Dermis blood vessel endothelial cell (primary cell): ENCODE data around the gene PLEKHG7. TPM values are rescaled to one million over a fixed set of nuclear protein-coding genes. Genes with fewer than 3 reads are reported as not detected.
"Not testable (repeated sequence)": the region's sequence is repeated elsewhere in the genome, so short reads cannot be mapped to it uniquely, and the experiment has no call there.

Experiments used
- DNase-seq: peaks from one replicate; pipeline ENCODE4 v3.0.0; 2010
- total RNA-seq: library from RNA; depleted of rRNA; stranded (reverse); fragments of >200 nt; gene quantifications from 2 replicates; pipeline ENCODE4 v1.2.3, GENCODE V29; 2014

Gene PLEKHG7
- total RNA-seq, 1 donor from 2014 or later = not detected

DNA sequence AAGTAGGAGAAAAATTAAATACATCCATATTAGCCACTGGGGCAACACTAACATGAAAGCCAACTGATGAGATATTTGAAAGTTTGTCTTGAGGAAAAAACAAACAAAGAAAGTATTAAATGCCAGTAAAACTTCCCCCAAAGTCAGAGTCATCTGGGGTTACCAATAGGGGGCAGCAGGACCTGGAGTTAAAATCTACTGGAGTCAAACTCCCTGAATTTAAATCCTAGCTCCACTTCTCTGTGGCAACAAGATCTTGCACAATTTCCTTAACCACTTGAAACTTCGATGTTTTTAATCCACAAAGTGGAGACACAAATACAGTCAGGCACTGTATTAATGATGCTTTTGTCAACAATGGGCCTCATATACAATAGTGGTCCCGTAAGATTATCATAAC lies 14.4 kb downstream of the PLEKHG7 start:
- peak; percentile 73 for DNase-seq

DNA sequence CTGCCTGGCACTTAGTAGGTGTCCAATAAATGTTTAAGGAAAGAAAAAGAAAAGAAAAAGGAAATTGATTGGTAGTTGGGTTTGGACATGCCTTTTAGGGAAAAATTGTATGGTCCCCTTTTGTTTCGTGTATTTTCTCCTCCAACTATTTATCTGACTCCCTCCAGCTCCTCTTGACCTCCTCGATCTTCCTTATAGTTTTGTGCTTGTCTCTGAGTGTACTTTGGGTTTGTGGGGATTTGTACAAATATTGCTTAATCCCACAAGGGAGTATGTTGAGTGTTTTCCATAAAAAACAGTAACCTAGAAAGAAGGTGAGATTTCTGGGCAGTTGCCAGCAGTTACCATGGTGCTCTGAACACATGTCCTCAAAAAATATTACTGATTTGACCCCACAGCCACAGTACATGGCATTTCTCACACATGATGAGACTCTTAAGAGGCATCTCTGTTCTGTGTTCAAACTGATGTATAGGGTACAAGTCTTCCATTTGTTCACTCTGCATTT lies 15.7 kb downstream of the PLEKHG7 start:
- no peak for DNase-seq

DNA sequence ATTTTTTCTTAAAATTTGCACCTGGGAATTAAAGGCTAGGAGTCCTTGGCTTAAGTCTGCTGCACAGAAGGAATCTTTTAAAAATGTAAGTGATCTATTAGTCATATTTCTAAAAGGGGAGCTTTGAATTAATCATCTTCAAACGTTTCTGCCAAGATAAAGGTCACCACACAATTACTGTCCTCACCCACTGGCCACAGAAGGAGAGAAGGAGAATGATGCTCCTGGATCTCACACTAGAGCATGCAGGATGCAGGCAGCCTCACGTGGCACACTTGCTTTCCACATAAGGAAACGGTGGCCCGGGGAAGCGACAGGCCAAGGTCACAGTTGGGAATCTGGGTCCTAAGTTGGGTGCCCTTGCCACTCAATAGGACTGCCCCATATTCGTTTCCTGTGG lies 16.9 kb downstream of the PLEKHG7 start:
- no peak for DNase-seq

DNA sequence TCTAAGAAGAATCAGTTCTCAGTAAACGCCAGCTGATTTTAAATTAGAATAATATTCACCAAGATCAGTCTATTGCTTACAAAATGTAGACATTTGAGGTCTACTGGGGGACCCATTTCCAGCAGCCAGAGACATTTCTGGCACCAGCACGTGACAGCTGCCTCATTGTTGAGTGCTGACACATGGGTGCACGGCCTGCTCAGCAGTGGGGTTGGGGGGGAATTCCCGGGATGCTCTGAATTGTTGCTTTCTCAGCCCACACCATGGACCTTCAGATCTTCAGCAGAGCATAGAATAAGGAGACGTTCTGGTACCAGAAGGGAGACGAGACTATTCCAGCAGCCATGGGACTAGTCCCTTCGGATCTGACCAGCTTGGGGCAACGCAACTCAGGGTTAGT lies 18.3 kb downstream of the PLEKHG7 start:
- no peak for DNase-seq

DNA sequence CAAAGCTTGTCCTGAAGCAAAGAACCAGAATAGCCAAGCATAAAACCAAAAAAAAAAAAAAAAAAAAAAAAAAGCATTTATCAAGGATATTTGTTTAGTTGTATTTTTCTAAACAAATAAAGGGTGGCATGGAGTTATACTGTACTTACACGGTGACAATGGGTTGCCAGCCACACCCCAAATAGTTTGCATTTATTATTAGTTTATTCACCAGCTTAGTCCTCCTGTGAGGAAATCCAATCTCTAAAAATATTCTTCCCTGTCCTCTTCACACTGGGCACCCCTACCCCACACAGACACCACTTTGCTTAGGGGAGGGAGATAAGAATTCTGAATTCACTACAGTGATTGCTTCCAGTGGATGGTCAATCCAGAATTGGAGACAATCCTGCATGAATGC lies 18.9 kb downstream of the PLEKHG7 start:
- no peak for DNase-seq

DNA sequence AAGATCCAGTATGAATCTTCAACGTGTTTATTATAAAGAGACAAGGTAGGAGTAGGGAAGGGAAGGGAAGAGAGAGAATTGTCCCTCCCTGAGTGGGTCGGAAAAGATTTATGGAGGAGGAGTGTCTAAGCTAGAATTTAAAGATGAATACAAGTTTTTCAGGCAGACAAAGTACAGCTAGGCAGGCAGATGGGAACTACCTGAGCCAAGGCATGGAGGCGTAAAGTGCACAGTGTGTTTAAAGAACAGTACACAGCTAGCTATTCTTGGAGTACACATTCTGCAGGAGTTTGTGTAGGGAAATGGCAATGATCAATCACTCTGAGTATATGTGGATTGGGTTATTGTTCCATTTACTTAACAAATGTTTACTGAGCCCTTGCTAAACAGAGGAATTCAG lies 20.1 kb downstream of the PLEKHG7 start:
- no peak for DNase-seq

DNA sequence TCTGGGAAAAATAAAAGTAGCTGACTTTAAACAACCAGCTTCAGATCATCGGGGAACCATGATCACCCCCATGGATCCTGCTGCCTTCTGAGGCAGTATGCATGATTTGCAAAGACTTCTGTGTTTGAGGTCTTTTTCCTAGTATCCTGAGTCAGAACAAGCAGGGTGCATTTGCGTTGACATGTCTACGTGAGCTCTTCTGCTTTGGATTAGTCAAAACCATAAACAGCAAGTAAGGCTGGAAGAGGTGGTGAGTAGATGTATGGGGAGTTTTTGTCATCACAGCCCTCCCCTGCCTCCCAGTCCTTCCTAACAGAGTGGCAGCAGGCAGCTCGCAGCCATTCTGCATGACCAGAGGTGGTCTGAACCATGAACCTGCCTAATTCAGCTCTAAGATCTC lies 24.1 kb downstream of the PLEKHG7 start:
- DNase-seq = no peak

DNA sequence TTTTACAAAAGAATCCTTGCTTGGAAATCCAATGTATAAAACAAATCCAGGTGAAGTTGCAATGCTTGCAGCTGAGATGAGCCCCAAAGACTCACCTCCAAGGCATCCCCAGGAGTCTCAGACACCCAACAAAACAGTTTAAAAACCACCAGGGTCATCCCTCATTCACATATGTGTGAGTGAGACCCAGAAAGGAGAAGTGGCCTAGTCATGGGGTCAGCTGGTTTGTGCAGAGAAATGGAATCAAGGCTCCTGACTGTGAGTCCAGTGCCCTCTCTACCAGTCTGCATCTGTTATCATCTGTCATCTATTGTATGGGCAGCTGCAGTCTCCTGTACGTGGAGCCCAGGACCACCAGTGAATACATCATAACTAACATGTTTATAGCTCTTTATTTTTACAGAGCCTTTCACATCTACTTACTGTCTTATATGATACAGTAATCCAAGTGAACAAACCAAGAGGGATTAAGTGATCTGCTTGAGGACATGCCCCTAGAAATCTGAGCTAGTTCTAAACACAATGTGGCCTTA lies 27.1 kb downstream of the PLEKHG7 start:
- no peak for DNase-seq

DNA sequence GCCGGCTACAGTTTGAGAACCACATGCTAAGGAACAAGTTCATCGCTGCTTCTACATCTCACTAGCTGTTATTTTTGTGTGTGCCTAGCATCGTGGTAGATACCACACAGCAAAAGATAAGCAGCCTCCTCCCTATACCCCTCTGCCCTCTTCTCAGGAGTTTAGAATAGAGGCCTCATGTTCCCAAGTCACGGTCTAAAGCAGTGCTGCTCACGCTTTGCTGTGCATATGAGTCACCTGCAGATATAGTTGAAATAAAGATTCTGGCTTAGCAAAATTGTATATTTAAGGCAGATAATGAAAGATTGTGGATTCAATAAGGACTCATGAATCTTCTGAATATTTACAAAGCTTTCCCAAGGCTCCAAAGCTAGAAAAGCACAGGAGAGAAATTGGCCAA lies 28.0 kb downstream of the PLEKHG7 start:
- no peak for DNase-seq

DNA sequence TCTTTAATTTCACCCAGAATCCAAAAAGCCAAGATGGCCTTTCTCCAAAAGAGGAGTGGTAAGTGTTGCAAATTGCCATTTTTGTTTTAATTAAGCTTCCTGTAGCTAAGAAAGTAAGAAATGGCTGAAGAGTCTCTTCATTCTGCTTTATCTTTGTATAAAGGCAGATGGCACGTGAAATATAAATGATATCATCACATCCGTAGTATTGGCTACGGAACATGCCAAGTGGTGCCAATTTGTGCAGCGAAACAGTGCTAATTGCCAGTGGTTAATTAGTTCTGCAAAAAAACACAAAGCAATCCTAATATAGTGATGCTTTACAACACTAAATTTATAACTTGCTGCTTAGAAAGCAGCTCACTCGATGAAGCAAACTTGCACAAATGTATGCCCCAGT lies 29.4 kb downstream of the PLEKHG7 start:
- DNase-seq = no peak

DNA sequence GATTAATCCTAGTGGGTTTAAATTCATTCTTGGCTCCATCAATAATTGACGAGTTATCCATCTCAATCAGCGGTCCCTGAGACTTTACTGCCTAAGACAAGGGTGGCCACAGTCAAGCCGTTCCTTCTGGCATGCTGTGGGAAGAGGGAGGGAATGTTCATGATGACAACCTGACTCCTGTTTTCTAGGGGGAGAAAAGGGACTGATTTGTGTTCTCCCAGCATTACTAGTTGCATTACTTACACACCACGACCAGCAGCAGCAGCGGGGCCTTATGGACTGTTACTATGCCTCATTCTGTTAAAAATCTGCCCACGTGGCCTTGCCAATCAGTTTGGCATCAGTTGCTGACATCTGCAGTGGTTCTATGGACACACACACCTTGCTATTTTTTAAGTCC lies 29.9 kb downstream of the PLEKHG7 start:
- no peak for DNase-seq

DNA sequence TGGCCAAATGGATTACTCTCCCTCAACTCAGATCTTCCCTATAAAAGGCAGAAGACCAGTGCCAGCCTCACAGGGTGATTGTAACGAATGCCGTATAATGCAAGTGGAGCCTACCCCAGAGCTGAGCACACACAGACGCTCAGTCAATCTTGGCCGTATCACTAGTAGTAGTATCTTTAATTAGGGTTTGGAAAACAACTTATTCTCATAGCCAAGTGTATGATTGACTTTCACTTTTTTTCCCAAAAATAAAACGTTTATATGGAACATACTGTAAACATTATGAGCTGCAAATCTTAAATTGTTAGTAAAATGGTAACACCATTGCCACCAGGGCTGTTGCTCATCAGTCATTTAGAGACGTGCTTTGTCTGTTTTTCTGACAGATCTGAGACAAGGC lies 30.4 kb downstream of the PLEKHG7 start:
- no peak for DNase-seq

DNA sequence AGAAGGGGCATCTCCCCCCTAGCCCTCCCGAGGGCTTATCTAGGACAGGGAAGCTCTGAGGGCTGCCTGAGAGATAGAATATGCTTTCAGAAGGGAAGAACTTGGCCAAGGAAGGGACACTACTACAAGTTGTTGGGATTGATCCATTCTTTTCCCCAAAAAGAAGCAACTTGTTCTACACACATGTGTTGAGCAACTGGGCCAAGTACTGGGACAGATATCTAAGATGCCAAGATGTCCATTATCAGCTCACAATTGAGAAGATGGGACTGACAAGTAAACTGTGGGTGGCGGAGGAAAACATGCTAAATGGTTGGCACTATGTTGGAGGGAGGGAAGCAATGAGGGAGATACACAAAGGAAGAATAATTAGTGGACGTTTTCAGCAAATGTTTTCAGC lies 30.9 kb downstream of the PLEKHG7 start:
- no peak for DNase-seq

DNA sequence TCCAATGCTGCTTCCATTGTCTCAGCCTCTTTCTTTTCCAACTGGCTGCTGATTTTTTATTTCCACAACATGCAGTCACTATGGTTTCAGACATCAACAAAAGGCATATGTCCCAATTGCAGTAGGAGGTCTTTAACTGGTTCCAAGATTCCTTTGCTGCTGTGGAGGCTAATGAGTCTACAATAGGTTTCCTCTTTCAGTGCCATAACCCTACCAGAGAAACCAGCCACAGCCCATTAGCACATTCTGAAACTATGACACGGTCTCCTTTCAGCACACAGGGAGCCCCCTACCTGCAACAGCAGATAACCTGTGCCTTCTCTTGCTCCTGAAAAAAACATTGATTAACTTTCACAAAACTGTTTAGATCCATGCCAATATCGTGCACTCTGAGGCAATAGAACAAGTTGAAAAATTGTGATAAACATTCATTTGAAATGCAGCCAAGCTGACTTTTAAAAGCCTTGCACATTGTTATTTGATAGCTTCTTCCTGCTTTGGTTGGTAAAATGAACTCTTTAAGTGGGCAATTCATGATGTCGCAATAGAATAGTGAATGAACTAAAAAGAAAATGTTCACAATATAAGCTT lies 32.4 kb downstream of the PLEKHG7 start:
- DNase-seq = peak; percentile 95

DNA sequence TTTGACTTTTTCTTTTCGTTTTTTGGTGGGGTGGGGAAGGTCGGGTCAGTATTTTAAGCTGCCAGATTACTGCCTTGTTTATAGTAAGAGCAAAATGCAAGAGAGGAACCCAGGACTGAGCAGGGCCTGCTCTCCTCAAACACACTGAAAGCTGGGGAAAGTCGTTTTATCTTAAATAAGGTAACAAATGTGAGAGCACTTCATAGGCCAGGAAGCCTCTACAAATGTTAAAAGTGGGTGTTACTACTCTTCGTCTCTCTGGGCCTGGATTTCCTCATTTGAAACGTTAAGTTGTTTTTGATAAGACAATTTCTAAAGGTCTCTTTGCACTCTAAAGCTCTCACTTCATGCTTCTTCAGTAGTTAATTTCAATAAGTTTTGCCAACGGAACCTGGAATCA lies 33.8 kb downstream of the PLEKHG7 start:
- DNase-seq = no peak

DNA sequence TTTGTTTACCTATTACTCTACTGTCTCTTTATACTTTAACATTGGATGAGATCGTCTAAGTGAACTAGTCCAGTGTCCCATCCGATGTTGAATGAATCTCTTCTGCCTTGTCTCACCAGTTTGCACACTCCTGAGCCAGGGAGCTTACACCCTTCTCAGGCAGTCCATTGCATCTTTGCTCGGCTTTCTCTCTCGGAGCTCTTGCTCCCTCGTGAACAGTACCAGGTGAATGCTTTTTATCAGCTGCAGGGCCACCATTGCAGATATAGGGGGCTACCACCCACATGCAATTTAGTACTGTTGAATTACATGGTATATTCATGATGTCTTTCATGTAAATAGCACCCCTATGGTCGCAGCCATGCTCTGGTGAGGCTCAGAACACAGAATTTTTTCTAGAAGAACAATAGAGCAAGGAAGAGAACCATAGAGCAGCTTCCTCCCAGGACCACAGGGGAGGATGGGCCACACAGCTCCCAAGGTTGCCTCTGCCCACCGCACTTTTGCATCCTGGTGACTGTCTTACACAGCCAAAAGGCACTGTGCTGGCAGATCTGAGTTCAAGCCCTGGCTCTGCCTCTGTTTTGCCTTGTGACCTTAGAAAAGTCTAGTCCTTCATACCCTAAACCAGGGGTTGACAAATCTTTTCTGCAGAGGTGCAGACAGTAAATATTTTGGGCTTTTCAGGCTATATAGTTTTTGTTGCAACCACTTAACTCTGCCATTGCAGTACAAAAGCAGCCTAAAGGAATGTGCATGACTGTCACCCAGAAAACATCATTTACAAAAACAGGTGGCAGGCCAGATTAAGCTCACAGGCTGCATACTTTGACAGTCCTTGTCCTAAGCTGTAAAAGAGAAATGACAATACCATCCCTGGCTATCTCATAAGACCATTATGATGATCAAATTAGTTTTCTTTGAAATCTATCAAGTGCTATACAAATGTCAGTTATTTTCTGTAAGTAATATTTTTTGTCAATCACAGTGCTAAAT lies 35.4 kb downstream of the PLEKHG7 start:
- DNase-seq = no peak

DNA sequence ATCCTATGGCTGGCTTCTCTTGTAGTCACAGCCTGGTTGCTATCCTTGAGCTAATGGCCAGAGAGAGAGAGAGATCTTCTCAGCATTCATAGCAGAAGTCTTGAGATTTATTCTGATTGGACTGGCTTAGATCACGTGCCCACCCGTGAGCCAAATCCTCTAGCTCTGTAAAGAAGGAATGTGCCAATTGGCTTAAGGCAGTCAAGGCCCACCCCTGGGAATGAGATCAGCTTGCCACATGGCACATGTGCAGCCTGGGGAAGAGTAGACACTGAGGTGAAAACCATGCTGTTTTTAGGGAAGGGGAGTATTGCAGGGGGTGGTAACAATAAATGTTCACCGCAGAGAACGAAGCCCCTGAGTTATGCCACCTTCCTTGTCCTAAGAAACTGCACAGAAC lies 36.3 kb downstream of the PLEKHG7 start:
- peak; percentile 27 for DNase-seq

DNA sequence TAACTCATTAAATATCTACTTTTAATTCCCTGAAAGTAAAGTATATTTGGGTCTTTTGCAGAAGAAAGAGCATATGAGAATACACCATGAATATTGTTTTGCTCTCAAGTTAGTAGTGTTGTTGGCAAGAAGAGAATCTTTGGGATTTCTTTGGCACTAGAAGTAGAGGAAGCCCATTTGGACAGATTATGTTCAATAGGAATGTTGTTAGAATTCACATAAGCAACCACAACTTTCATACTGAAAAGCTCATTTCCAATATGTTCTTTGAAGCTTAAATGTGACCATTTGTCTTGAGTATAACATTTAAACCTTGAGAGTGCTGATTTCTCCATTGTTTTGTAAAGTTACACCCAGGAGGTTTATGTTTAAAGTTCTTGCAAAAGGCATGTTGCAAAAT lies 37.6 kb downstream of the PLEKHG7 start:
- no peak for DNase-seq

DNA sequence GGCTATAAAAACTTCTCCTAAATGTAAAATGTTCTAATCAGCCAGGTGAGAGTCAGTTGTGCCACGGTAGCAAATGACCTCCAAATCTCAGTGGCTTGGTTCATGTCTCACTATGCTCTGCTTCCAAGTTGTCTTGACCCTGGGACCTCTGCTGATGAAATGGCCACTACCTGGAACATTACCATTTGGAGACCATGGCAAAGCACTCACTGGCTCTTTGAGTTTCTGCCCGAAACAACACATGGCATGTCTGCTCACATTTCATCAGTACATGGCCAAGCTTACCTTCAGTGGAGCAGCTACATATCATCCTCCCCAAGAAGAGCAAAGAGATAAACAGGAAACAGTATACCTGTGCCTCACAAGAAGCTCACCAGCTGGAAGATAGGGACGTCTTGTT lies 40.2 kb downstream of the PLEKHG7 start:
- DNase-seq = no peak

DNA sequence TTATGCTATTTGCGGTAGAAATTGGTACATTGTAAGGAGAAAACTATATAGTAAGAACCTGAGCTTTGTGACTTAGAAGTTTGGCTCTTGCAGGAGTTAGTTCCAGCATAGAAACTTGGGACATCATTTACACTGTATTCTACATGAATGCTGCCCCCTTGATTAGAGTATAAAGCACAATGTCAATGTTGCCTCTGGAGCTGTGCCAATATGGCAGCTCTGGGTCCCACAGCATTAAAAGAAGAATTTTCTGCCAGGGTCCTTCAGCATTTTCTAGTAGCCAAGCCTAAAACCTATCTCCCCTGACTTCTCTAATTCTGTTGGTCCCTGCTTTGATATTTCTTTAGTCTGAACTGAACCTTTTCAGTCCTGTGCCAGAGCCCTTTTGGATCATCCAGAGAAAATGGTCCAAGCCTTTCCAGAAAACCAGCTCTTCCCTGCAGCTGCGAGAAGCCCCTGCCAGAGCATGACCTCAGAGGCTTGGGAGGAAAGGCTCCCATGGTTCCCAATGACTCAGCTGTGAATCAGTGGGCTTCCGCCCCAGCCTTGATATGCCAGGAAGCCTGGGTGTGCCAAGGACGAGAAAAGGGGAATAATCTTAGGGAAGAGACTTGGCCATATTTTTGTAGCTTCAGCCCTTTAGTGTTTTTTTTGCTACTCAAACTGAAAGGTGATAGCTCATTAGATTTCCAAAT lies 43.2 kb downstream of the PLEKHG7 start:
- peak; percentile 99 for DNase-seq

DNA sequence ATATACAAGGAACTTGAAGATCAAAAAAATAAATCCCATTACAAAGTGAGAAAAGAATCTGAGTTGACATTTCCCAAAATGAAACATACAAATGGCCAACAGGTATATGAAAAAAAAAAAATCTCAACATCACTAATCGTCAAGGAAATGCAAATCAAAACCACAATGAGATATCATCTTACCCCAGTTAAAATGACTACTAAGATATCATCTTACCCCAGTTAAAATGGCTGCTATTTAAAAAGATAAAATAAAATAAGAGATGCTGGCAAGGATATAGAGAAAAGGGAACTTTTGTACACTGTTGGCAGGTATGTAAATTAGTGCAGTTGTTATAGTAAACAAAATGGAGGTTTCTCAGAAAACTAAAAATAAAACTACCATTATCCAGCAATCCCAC lies 44.4 kb downstream of the PLEKHG7 start:
- no peak for DNase-seq

DNA sequence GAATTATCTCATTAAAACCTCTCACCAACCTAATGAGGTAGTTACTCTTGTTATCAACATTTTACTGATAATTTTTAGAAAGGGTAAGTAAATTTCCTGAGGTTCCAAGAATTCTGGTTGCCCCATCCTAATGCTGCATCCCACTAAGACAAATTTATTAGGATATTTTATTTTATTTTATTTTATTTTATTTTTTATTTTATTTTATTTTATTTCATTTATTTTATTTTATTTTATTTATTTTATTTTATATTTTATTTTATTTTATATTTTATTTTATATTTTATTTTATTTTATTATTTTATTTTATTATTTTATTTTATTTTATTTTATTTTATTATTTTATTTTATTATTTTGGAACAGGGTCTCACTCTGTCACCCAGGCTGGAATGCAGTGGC lies 46.9 kb downstream of the PLEKHG7 start:
- not testable (repeated sequence) for DNase-seq
